IgD-negative memory B cell (primary cell): Measurements from ENCODE around the gene C8B. TPM values are rescaled to one million over a fixed set of nuclear protein-coding genes. Genes with fewer than 3 reads are reported as not detected.

Experiments
- H3K27ac Mint-ChIP-seq, 3 donors: one replicate each; pipeline ENCODE4 v1.8.0; 2020 to 2022; ENCODE audit warnings: mild to moderate bottlenecking in 3 of 3, mixed read lengths in 3 of 3, moderate library complexity in 1 of 3
- H3K27me3 Mint-ChIP-seq: one replicate; pipeline ENCODE4 v1.8.0; 2021; ENCODE audit warnings: mixed read lengths
- H3K36me3 Mint-ChIP-seq: one replicate; pipeline ENCODE4 v1.8.0; 2020; ENCODE audit warnings: mild to moderate bottlenecking, mixed read lengths
- H3K4me1 Mint-ChIP-seq, 3 donors: one replicate each; pipeline ENCODE4 v1.8.0; 2020 to 2022; ENCODE audit warnings: mixed read lengths in 3 of 3, mild to moderate bottlenecking in 1 of 3
- H3K4me3 Mint-ChIP-seq, 4 donors: one replicate each; pipeline ENCODE4 v1.8.0; 2020 to 2022; ENCODE audit warnings: mild to moderate bottlenecking in 4 of 4, mixed read lengths in 4 of 4, moderate library complexity in 3 of 4
- H3K9me3 Mint-ChIP-seq, 3 donors: one replicate each; pipeline ENCODE4 v1.8.0; 2020 to 2021; ENCODE audit warnings: mixed read lengths in 3 of 3, mild to moderate bottlenecking in 1 of 3
- polyA plus RNA-seq: library from polyadenylated mRNA; unstranded; fragments of 300-500 nt; fragmentation: Illumina TruSeq; gene quantifications from one replicate; pipeline ENCODE4 v1.2.3, GENCODE V29; 2021

C8B gene
- polyA plus RNA-seq, 1 donor from 2014 or later: not detected

GRCh38 chr1:56927986-56928385 lies 37.8 kb downstream of the C8B start:
- Mint-ChIP-seq H3K9me3 (peaks cover 0 to 8% (median 0%) of the 10 kb centered on the region in 3 donors), H3K27ac (no peak overlapping the region)

GRCh38 chr1:56927171-56927570 lies 38.6 kb downstream of the C8B start:
- no peaks in the 10 kb centered on the region for H3K4me1 Mint-ChIP-seq
- peaks cover 7% of the 10 kb centered on the region for H3K27me3 Mint-ChIP-seq
- H3K36me3 Mint-ChIP-seq: peaks cover 1% of the 10 kb centered on the region
- no peak overlapping the region for H3K4me3 Mint-ChIP-seq
- H3K9me3 Mint-ChIP-seq: peaks cover 0 to 8% (median 0%) of the 10 kb centered on the region in 3 donors
- no peak overlapping the region for H3K27ac Mint-ChIP-seq

More at GRCh38 chr1:56927986-56928385, 37.8 kb downstream of the C8B start:
- H3K4me1 Mint-ChIP-seq: no peaks in the 10 kb centered on the region
- H3K4me3 Mint-ChIP-seq: no peak overlapping the region
- H3K36me3 Mint-ChIP-seq: peaks cover 1% of the 10 kb centered on the region
- H3K27me3 Mint-ChIP-seq: peaks cover 7% of the 10 kb centered on the region

GRCh38 chr1:56925193-56925592 lies 40.6 kb downstream of the C8B start:
- peaks cover 7% of the 10 kb centered on the region for H3K27me3 Mint-ChIP-seq
- H3K36me3 Mint-ChIP-seq: peaks cover 1% of the 10 kb centered on the region
- H3K4me3 Mint-ChIP-seq: no peak overlapping the region

GRCh38 chr1:56924116-56924515 lies 41.7 kb downstream of the C8B start:
- peaks cover 1% of the 10 kb centered on the region for H3K36me3 Mint-ChIP-seq
- H3K4me3 Mint-ChIP-seq: no peak overlapping the region
- H3K27ac Mint-ChIP-seq: no peak overlapping the region
- H3K4me1 Mint-ChIP-seq: no peaks in the 10 kb centered on the region
- H3K27me3 Mint-ChIP-seq: peaks cover 6% of the 10 kb centered on the region
- H3K9me3 Mint-ChIP-seq: peaks cover 0 to 8% (median 0%) of the 10 kb centered on the region in 3 donors

More at GRCh38 chr1:56925193-56925592, 40.6 kb downstream of the C8B start:
- H3K4me1 Mint-ChIP-seq: no peaks in the 10 kb centered on the region
- H3K27ac Mint-ChIP-seq: no peak overlapping the region
- H3K9me3 Mint-ChIP-seq: peaks cover 0 to 8% (median 0%) of the 10 kb centered on the region in 3 donors

- H3K9me3 Mint-ChIP-seq: peaks cover 0 to 8% (median 0%) of the 10 kb centered on the region in 3 donors
- peaks cover 6% of the 10 kb centered on the region for H3K27me3 Mint-ChIP-seq
- no peak overlapping the region for H3K4me3 Mint-ChIP-seq
- peak overlapping the region in 1 of 3 donors; percentile 47 for H3K27ac Mint-ChIP-seq
- no peaks in the 10 kb centered on the region for H3K36me3 Mint-ChIP-seq
- no peaks in the 10 kb centered on the region for H3K4me1 Mint-ChIP-seq
Measured at GRCh38 chr1:56923201-56923600, 42.6 kb downstream of the C8B start.

- H3K27ac Mint-ChIP-seq: peak overlapping the region in 1 of 3 donors; percentile 25
- no peaks in the 10 kb centered on the region for H3K36me3 Mint-ChIP-seq
- peaks cover 6% of the 10 kb centered on the region for H3K27me3 Mint-ChIP-seq
- peaks cover 0 to 8% (median 0%) of the 10 kb centered on the region in 3 donors for H3K9me3 Mint-ChIP-seq
- no peak overlapping the region for H3K4me3 Mint-ChIP-seq
- H3K4me1 Mint-ChIP-seq: no peaks in the 10 kb centered on the region
Measured at GRCh38 chr1:56922507-56922906, 43.3 kb downstream of the C8B start.

GRCh38 chr1:56922070-56922469 lies 43.7 kb downstream of the C8B start:
- Mint-ChIP-seq H3K4me3 (no peak overlapping the region), H3K36me3 (no peaks in the 10 kb centered on the region), H3K27ac (no peak overlapping the region), H3K27me3 (peaks cover 6% of the 10 kb centered on the region), H3K9me3 (peaks cover 0 to 8% (median 0%) of the 10 kb centered on the region in 3 donors), H3K4me1 (no peaks in the 10 kb centered on the region)

GRCh38 chr1:56921479-56921878 lies 44.3 kb downstream of the C8B start:
- no peaks in the 10 kb centered on the region for H3K36me3 Mint-ChIP-seq
- H3K27ac Mint-ChIP-seq: peak overlapping the region in 1 of 3 donors; percentile 68
- peaks cover 6% of the 10 kb centered on the region for H3K27me3 Mint-ChIP-seq
- no peaks in the 10 kb centered on the region for H3K4me1 Mint-ChIP-seq
- H3K4me3 Mint-ChIP-seq: no peak overlapping the region
- peaks cover 0 to 3% (median 0%) of the 10 kb centered on the region in 3 donors for H3K9me3 Mint-ChIP-seq

GRCh38 chr1:56920591-56921001 lies 45.2 kb downstream of the C8B start:
- Mint-ChIP-seq H3K4me1 (no peaks in the 10 kb centered on the region), H3K36me3 (no peaks in the 10 kb centered on the region), H3K27ac (no peak overlapping the region), H3K4me3 (no peak overlapping the region), H3K9me3 (peaks cover 0 to 2% (median 0%) of the 10 kb centered on the region in 3 donors), H3K27me3 (peaks cover 6% of the 10 kb centered on the region)

GRCh38 chr1:56917356-56917755 lies 48.5 kb downstream of the C8B start:
- H3K4me1 Mint-ChIP-seq: no peaks in the 10 kb centered on the region
- H3K36me3 Mint-ChIP-seq: no peaks in the 10 kb centered on the region
- H3K4me3 Mint-ChIP-seq: no peak overlapping the region
- H3K9me3 Mint-ChIP-seq: no peaks in the 10 kb centered on the region
- no peak overlapping the region for H3K27ac Mint-ChIP-seq
- H3K27me3 Mint-ChIP-seq: peaks cover 4% of the 10 kb centered on the region

- Mint-ChIP-seq H3K4me3 (no peak overlapping the region), H3K27ac (no peak overlapping the region), H3K27me3 (peaks cover 3% of the 10 kb centered on the region), H3K9me3 (no peaks in the 10 kb centered on the region), H3K36me3 (no peaks in the 10 kb centered on the region), H3K4me1 (no peaks in the 10 kb centered on the region)
Measured at GRCh38 chr1:56916630-56917029, 49.2 kb downstream of the C8B start.

GRCh38 chr1:56915960-56916359 lies 49.9 kb downstream of the C8B start:
- H3K27ac Mint-ChIP-seq: no peak overlapping the region
- H3K9me3 Mint-ChIP-seq: no peaks in the 10 kb centered on the region
- no peaks in the 10 kb centered on the region for H3K4me1 Mint-ChIP-seq
- H3K4me3 Mint-ChIP-seq: no peak overlapping the region
- no peaks in the 10 kb centered on the region for H3K27me3 Mint-ChIP-seq
- H3K36me3 Mint-ChIP-seq: no peaks in the 10 kb centered on the region

GRCh38 chr1:56912325-56912724 lies 53.5 kb downstream of the C8B start:
- peaks cover 2% of the 10 kb centered on the region for H3K27me3 Mint-ChIP-seq
- no peak overlapping the region for H3K4me3 Mint-ChIP-seq
- no peaks in the 10 kb centered on the region for H3K9me3 Mint-ChIP-seq
- H3K36me3 Mint-ChIP-seq: no peaks in the 10 kb centered on the region
- no peak overlapping the region for H3K27ac Mint-ChIP-seq
- no peaks in the 10 kb centered on the region for H3K4me1 Mint-ChIP-seq

GRCh38 chr1:56911098-56911938 lies 54.5 kb downstream of the C8B start:
- Mint-ChIP-seq H3K27me3 (peaks cover 2% of the 10 kb centered on the region), H3K36me3 (no peaks in the 10 kb centered on the region), H3K4me1 (no peaks in the 10 kb centered on the region), H3K9me3 (no peaks in the 10 kb centered on the region), H3K4me3 (no peak overlapping the region), H3K27ac (no peak overlapping the region)

GRCh38 chr1:56910441-56910985 lies 55.3 kb downstream of the C8B start:
- H3K27ac Mint-ChIP-seq: no peak overlapping the region
- no peak overlapping the region for H3K4me3 Mint-ChIP-seq
- no peaks in the 10 kb centered on the region for H3K9me3 Mint-ChIP-seq
- H3K36me3 Mint-ChIP-seq: no peaks in the 10 kb centered on the region
- H3K4me1 Mint-ChIP-seq: no peaks in the 10 kb centered on the region
- peaks cover 2% of the 10 kb centered on the region for H3K27me3 Mint-ChIP-seq
